GM12875 (cell line): ENCODE results near the gene KHDC3L.
"Not testable (repeated sequence)": the region's sequence is repeated elsewhere in the genome, so short reads cannot be mapped to it uniquely, and the experiment has no call there.

Experiments
- H3K4me3 ChIP-seq: one replicate; pipeline ENCODE4 v1.5.1; 2011; ENCODE audit warnings: low read depth, low read length, control low read depth
- TF ChIP-seq, protein P1 (sequence below): IDR thresholded peaks from 2 replicates; pipeline ENCODE4 v1.5.1; 2011; ENCODE audit warnings: low read depth, mild to moderate bottlenecking, control low read depth, inconsistent platforms, low read length, moderate library complexity, borderline replicate concordance; ENCODE audit not compliant: insufficient read depth

The KHDC3L gene

DNA sequence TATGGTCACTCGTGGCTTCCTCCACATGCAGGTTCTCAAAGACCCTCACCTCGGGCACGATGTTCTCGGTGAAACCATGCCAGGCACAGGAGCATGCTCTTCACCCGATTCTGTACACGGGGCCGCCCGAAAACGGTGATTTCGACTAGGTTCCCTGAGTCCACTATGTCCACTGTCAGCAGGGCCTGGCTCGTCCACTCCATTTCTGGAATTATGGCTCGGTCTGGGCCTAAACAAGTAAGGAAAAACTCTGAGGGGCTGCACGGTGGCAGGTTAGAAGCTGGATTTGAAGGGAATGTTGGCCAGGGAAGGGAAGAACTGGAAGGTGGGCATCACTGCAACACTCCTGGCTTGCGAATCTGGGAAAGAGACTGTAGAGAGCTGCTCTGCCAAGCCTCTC, 6.7 kb downstream of the KHDC3L start:
- H3K4me3 ChIP-seq = no peak overlapping the region
- TF ChIP-seq, protein P1, sequence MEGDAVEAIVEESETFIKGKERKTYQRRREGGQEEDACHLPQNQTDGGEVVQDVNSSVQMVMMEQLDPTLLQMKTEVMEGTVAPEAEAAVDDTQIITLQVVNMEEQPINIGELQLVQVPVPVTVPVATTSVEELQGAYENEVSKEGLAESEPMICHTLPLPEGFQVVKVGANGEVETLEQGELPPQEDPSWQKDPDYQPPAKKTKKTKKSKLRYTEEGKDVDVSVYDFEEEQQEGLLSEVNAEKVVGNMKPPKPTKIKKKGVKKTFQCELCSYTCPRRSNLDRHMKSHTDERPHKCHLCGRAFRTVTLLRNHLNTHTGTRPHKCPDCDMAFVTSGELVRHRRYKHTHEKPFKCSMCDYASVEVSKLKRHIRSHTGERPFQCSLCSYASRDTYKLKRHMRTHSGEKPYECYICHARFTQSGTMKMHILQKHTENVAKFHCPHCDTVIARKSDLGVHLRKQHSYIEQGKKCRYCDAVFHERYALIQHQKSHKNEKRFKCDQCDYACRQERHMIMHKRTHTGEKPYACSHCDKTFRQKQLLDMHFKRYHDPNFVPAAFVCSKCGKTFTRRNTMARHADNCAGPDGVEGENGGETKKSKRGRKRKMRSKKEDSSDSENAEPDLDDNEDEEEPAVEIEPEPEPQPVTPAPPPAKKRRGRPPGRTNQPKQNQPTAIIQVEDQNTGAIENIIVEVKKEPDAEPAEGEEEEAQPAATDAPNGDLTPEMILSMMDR = no peak

DNA sequence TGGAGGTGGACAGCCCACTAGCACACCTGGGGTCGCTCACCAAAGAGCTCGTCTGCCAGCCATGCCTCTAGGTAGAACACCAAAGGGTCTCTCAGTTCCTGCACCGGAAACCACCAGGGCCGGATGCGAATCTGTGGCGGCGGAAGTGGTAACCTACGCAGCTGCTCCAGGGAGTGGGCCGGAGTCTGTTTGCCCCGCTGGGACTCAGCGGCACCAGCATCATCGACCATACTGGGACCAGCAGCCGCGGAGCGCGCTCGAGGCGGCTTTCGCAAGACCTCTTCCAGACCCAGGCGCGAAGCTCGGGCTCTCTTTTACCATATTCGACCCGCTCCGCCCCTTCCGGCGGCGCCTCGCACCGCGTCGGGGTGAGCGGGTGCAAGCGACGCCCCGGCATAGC, 7.1 kb downstream of the KHDC3L start, which contains the start of gene OOEP:
Gene OOEP, minus strand, starts transcription at position 335 of the 400 bp plus-strand sequence. Its CDS starts 105 bp downstream, at position 230.
- TF ChIP-seq, protein P1 = no peak
- no peak within 1 kb of the TSS for H3K4me3 ChIP-seq

DNA sequence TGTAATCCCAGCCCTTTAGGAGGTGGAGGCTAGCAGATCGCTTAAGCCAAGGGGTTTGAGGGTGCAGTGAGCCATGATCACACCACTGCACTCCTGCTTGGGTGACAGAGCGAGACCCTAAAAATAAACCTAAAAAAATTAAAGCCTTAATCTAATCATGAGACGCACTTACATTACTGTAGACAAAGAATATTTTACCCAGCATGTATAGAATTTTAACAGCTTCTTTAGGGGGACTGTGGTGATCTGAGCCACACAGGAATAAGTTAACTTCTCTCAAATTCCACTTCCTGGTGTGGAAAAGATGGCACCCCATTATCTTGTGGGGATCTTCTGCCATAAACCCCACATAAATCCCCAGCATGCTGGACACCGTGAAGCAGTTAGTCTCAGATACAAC, 9.5 kb downstream of the KHDC3L start:
- TF ChIP-seq, protein P1 = no peak

DNA sequence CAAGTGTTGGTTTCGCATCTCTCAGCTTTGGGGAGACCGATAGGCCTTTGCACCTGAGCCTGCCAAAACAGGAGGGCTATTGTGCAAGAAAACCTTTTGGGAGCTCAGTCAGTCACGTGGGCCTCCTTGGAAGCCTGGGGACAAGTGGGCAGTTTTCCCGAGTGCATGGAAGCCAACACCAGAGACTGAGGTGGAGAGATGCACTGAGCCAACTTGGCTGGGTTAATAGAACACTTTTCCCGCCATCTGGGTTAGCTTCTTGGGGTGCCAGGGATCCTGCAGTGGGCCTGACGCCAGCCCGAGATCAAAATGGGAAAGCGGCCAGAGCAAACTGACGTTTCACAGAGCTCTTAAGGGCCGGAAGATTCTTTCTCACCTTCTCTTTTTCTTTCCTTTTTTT, 10.1 kb downstream of the KHDC3L start:
- H3K4me3 ChIP-seq = no peak overlapping the region
- TF ChIP-seq, protein P1 = no peak

More for the DNA sequence above, 9.5 kb downstream of the KHDC3L start:
- no peak overlapping the region for H3K4me3 ChIP-seq

DNA sequence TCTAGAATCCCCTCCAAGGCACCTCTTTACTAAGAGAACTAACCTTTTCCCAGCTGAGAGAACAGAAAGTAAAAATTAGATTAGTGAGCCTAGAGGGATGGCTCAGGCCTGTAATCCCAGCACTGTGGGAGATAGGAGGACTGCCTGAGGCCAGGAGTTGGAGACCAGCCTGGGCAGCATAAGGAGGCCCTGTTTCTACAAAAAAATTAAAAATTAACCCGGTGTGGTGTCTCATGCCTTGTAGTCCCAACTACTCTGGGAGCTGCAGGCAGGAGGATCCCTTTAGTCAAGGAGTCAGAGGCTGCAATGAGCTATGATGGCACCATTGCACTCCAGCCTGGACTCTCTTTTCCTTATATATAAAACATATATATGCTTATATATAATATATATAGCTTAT, 12.8 kb downstream of the KHDC3L start:
- TF ChIP-seq, protein P1 = no peak
- no peak overlapping the region for H3K4me3 ChIP-seq

DNA sequence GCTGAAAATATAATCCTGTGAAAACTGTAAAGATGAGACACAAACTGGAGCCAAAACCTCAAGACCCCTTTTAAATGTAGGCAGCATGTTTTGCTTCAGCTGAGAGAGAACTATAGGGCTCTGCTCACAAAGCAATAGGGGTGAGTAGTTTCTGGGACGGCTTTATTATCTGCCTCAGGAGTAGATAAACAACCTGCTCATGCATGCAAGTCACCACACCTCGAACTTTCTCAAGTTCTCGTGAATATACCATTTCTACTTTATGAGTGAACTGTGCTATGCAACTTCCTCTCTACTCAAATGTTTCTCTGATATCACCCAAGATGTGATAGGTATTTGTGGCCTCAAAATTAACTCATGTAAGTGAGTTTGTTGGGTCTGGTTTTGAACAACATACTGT, 14.8 kb downstream of the KHDC3L start:
- TF ChIP-seq, protein P1 = no peak
- H3K4me3 ChIP-seq = no peak overlapping the region

DNA sequence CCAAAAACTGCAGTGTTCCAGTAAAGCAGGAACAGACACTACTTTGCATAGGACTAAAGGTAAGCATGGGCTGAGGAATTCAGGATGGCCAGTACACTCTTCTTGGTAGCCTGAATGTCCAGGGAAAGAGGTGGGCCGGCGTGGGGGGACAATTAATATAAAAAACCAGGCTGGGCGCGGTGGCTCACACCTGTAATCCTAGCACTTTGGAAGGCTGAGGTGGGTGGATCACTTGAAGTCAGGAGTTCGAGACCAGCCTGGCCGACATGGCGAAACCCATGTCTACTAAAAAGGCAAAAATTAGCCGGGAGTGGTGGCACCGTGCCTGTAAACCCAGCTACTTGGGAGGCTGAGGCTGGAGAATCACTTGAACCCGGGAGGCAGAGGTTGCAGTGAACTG, 19.1 kb downstream of the KHDC3L start:
- not testable (repeated sequence) for H3K4me3 ChIP-seq
